Gastrocnemius medialis (tissue), 4 donors: ENCODE results near the gene HMGN1. TPM values are rescaled to one million over a fixed set of nuclear protein-coding genes. Genes with fewer than 3 reads are reported as not detected.

Experiments used
- ATAC-seq, 2 donors: fragments of 150-250 bp; one replicate each; pipeline ENCODE4 v1.9.1; 2016
- DNase-seq, 2 donors: peaks; one replicate each; pipeline ENCODE4 v3.0.0-alpha.2; 2019
- H3K27ac ChIP-seq, 4 donors: fragments of 200-600 bp; sonication (generic); 1 replicate in 1 of 4; 2 replicates in 3 of 4; pipeline ENCODE4 v1.5.1; 2016 to 2018; ENCODE audit warnings: mild to moderate bottlenecking in 2 of 4, moderate library complexity in 1 of 4
- H3K27me3 ChIP-seq, 3 donors: fragments of 200-600 bp; sonication (generic) in 2 of 3; 1 replicate in 1 of 3; 2 replicates in 2 of 3; pipeline versions ENCODE4 v1.5.1 to v1.6.0; 2016 to 2019; ENCODE audit warnings: mild to moderate bottlenecking in 1 of 3, moderate library complexity in 1 of 3
- H3K36me3 ChIP-seq, 2 donors: fragments of 200-600 bp; sonication (generic) in 1 of 2; one replicate each; pipeline ENCODE4 v1.5.1; 2017 to 2018
- H3K4me1 ChIP-seq, 2 donors: fragments of 200-600 bp; sonication (generic) in 1 of 2; one replicate each; pipeline ENCODE4 v1.5.1; 2016 to 2017; ENCODE audit warnings: mild to moderate bottlenecking in 2 of 2
- H3K4me3 ChIP-seq, 4 donors: fragments of 200-600 bp; sonication (generic) in 3 of 4; 1 replicate in 1 of 4; 2 replicates in 3 of 4; pipeline ENCODE4 v1.5.1; 2016 to 2019; ENCODE audit warnings: mild to moderate bottlenecking in 2 of 4
- H3K9me3 ChIP-seq, 3 donors: fragments of 200-600 bp; sonication (generic) in 2 of 3; 1 replicate in 1 of 3; 2 replicates in 2 of 3; pipeline ENCODE4 v1.5.1; 2016 to 2019
- CTCF ChIP-seq, 5 experiments: fragments of 450-650 bp in 3 of 5; fragments of 200-600 bp in 2 of 5; sonication (generic) in 2 of 5; IDR thresholded peaks in 4 of 5; conservative IDR thresholded peaks in 1 of 5; 1 replicate in 4 of 5; 2 replicates in 1 of 5; pipeline ENCODE4 v1.5.1; 2016 to 2019; ENCODE audit warnings: antibody characterized with exemption in 5 of 5, mild to moderate bottlenecking in 3 of 5, moderate library complexity in 3 of 5
- POLR2A ChIP-seq, 2 donors: fragments of 450-650 bp; IDR thresholded peaks; one replicate each; pipeline ENCODE4 v1.6.1; 2017; ENCODE audit warnings: antibody characterized with exemption in 2 of 2, mild to moderate bottlenecking in 2 of 2, moderate library complexity in 2 of 2
- in situ Hi-C, 4 donors: fragments of 200-750 bp; cut with MboI; loops; one replicate each; pipeline versions ENCODE4 v1.15.0 to v1.8.0; 2017; ENCODE audit warnings: low sequenced_read_pairs in 4 of 4
- intact Hi-C: fragments of 100-400 bp; cut with DNase I; formaldehyde crosslinking; loops from one replicate; pipeline ENCODE4 v1.15.1; 2023; ENCODE audit warnings: low total_unique reads
- total RNA-seq, 4 donors: library from RNA; depleted of rRNA; stranded (reverse); fragments of >200 nt; gene quantifications; one replicate each; pipeline versions ENCODE4 v1.1.0 to v1.2.3, GENCODE V29; 2016

The HMGN1 gene
- total RNA-seq, 4 donors from 2014 or later = 7.6 to 16.2 (median 9.1) TPM

GRCh38 chr21:39313042-39313570 is 35.8 kb downstream of the HMGN1 start:
- H3K4me3 ChIP-seq = peak overlapping the region; percentile 87 to 99 (median 96)
- H3K27me3 ChIP-seq = no peaks in the 10 kb centered on the region
- peaks cover 14 to 15% of the 10 kb centered on the region in 2 donors for H3K4me1 ChIP-seq
- TF ChIP-seq CTCF (IDR thresholded peaks at IDR 0.05 in 4 of 5, conservative IDR thresholded peaks at IDR 0.05 in 1 of 5) = no peak
- no peak for TF ChIP-seq POLR2A (IDR thresholded peaks at IDR 0.05)
- DNase-seq (peak; percentile 19 to 40), ATAC-seq (peak; percentile 19 to 32)
- H3K27ac ChIP-seq = peak overlapping the region; percentile 91 to 99 (median 98)
- in situ Hi-C loops = loop anchor here in 2 of 4 donors (10.0 kb wide), 1 partner anchor 72 kb away; a partner anchor contains a TSS
- intact Hi-C loops = loop anchor here (1.0 to 5.0 kb wide), 5 partner anchors 35 to 506 kb away; partner anchors contain the start of genes ETS2 and SH3BGR
- H3K9me3 ChIP-seq = no peaks in the 10 kb centered on the region
- peaks cover 0 to 7% of the 10 kb centered on the region in 2 donors for H3K36me3 ChIP-seq

GRCh38 chr21:39312112-39313041 is 36.5 kb downstream of the HMGN1 start:
- peaks cover 0 to 7% of the 10 kb centered on the region in 2 donors for H3K36me3 ChIP-seq
- peak overlapping the region; percentile 87 to 99 (median 96) for H3K4me3 ChIP-seq
- intact Hi-C loops = loop anchor here (1.0 to 5.0 kb wide), 6 partner anchors 36 to 505 kb away; partner anchors contain the start of genes ETS2, PSMG1 and SH3BGR
- ATAC-seq (peak; percentile 83 to 88), DNase-seq (peak; percentile 91 to 93)
- H3K9me3 ChIP-seq = no peaks in the 10 kb centered on the region
- in situ Hi-C loops = loop anchor here in 2 of 4 donors (10.0 kb wide), 1 partner anchor 72 kb away; a partner anchor contains a TSS
- TF ChIP-seq POLR2A (IDR thresholded peaks at IDR 0.05) = no peak
- no peak for TF ChIP-seq CTCF (IDR thresholded peaks at IDR 0.05 in 4 of 5, conservative IDR thresholded peaks at IDR 0.05 in 1 of 5)
- H3K27me3 ChIP-seq = no peaks in the 10 kb centered on the region
- H3K4me1 ChIP-seq = peaks cover 15 to 16% of the 10 kb centered on the region in 2 donors
- H3K27ac ChIP-seq = peak overlapping the region; percentile 91 to 99 (median 98)

- H3K4me1 ChIP-seq = peaks cover 15 to 16% of the 10 kb centered on the region in 2 donors
- no peaks in the 10 kb centered on the region for H3K9me3 ChIP-seq
- in situ Hi-C loops = loop anchor here in 2 of 4 donors (10.0 kb wide), 1 partner anchor 74 kb away; a partner anchor contains a TSS
- peak overlapping the region in 3 of 4 donors; percentile 91 to 99 (median 96) for H3K27ac ChIP-seq
- no peak for DNase-seq
- intact Hi-C loops = loop anchor here (5.0 kb wide), 2 partner anchors 141 to 504 kb away; partner anchors contain the start of genes ETS2 and SH3BGR
- H3K27me3 ChIP-seq = no peaks in the 10 kb centered on the region
- H3K36me3 ChIP-seq = peaks cover 0 to 7% of the 10 kb centered on the region in 2 donors
- TF ChIP-seq CTCF (IDR thresholded peaks at IDR 0.05 in 4 of 5, conservative IDR thresholded peaks at IDR 0.05 in 1 of 5) (no peak), POLR2A (IDR thresholded peaks at IDR 0.05) (no peak)
- no peak for ATAC-seq
- H3K4me3 ChIP-seq = no peak overlapping the region
These were observed 37.7 kb downstream of the HMGN1 start for GRCh38 chr21:39311164-39311563.

GRCh38 chr21:39307466-39307865 is 41.4 kb downstream of the HMGN1 start:
- intact Hi-C loops = no loop called here
- Histone ChIP-seq H3K4me3 (no peak overlapping the region), H3K27me3 (no peaks in the 10 kb centered on the region), H3K9me3 (no peaks in the 10 kb centered on the region), H3K36me3 (peaks cover 0 to 7% of the 10 kb centered on the region in 2 donors), H3K27ac (peak overlapping the region in 1 of 4 donors; percentile 7), H3K4me1 (peaks cover 6 to 13% of the 10 kb centered on the region in 2 donors)
- no peak for ATAC-seq
- TF ChIP-seq CTCF (IDR thresholded peaks at IDR 0.05 in 4 of 5, conservative IDR thresholded peaks at IDR 0.05 in 1 of 5) = no peak
- TF ChIP-seq POLR2A (IDR thresholded peaks at IDR 0.05) = no peak
- in situ Hi-C loops = no loop called here
- no peak for DNase-seq
